Measurements from ENCODE around the gene TAMM41. TPM values are rescaled to one million over a fixed set of nuclear protein-coding genes. Genes with fewer than 3 reads are reported as not detected.

TAMM41 gene
- total RNA-seq, 6 donors from 2014 or later = 13.2 to 38.8 (median 14.9) TPM

GRCh38 chr3:11825301-11825700 lies 21.4 kb downstream of the TAMM41 start:
- DNase-seq (no peak), ATAC-seq (ENCODE audit: low FRiP score in 2 of 2) (no peak)
- no peaks in the 10 kb centered on the region for H3K9me3 ChIP-seq
- TF ChIP-seq EP300 (IDR thresholded peaks at IDR 0.05) = no peak
- no peak for TF ChIP-seq POLR2A (IDR thresholded peaks at IDR 0.05)
- TF ChIP-seq CTCF (IDR thresholded peaks at IDR 0.05) = no peak
- TF ChIP-seq POLR2AphosphoS5 (IDR thresholded peaks at IDR 0.05) = no peak
- H3K4me1 ChIP-seq = no peaks in the 10 kb centered on the region
- H3K4me3 ChIP-seq = no peak overlapping the region
- H3K27ac ChIP-seq = no peak overlapping the region
- 90 to 93% methylated on average over 5 of the region's 5 CpGs for WGBS, 2 donors
- peaks cover 27 to 78% (median 42%) of the 10 kb centered on the region in 4 donors for H3K36me3 ChIP-seq
- H3K27me3 ChIP-seq = no peaks in the 10 kb centered on the region

GRCh38 chr3:11820531-11821041 lies 26.1 kb downstream of the TAMM41 start:
- Histone ChIP-seq H3K4me1 (no peaks in the 10 kb centered on the region), H3K9me3 (no peaks in the 10 kb centered on the region), H3K27me3 (no peaks in the 10 kb centered on the region), H3K27ac (no peak overlapping the region), H3K4me3 (no peak overlapping the region), H3K36me3 (peaks cover 7 to 67% (median 22%) of the 10 kb centered on the region in 4 donors)
- ATAC-seq (ENCODE audit: low FRiP score in 2 of 2) (peak in 1 of 2 donors; percentile 57), DNase-seq (peak in 1 of 2 donors; percentile 51)
- TF ChIP-seq EP300 (IDR thresholded peaks at IDR 0.05) (no peak), POLR2AphosphoS5 (IDR thresholded peaks at IDR 0.05) (no peak), POLR2A (IDR thresholded peaks at IDR 0.05) (no peak), CTCF (IDR thresholded peaks at IDR 0.05) (no peak)
- 63 to 70% methylated on average over 3 of the region's 3 CpGs for WGBS, 2 donors

- Histone ChIP-seq H3K27me3 (no peaks in the 10 kb centered on the region), H3K4me1 (no peaks in the 10 kb centered on the region), H3K36me3 (peaks cover 4 to 64% (median 12%) of the 10 kb centered on the region in 4 donors), H3K4me3 (no peak overlapping the region), H3K9me3 (no peaks in the 10 kb centered on the region), H3K27ac (no peak overlapping the region)
- ATAC-seq (ENCODE audit: low FRiP score in 2 of 2) = no peak
- no peak for TF ChIP-seq POLR2A (IDR thresholded peaks at IDR 0.05)
- TF ChIP-seq EP300 (IDR thresholded peaks at IDR 0.05) = no peak
- no peak for TF ChIP-seq CTCF (IDR thresholded peaks at IDR 0.05)
- TF ChIP-seq POLR2AphosphoS5 (IDR thresholded peaks at IDR 0.05) = no peak
- 85 to 95% methylated on average over 4 of the region's 4 CpGs for WGBS, 2 donors
- DNase-seq = no peak
Observed at GRCh38 chr3:11819146-11819689, 27.5 kb downstream of the TAMM41 start.

- Histone ChIP-seq H3K27ac (no peak overlapping the region), H3K4me1 (no peaks in the 10 kb centered on the region), H3K36me3 (peaks cover 4 to 66% (median 12%) of the 10 kb centered on the region in 4 donors), H3K4me3 (no peak overlapping the region), H3K27me3 (no peaks in the 10 kb centered on the region), H3K9me3 (no peaks in the 10 kb centered on the region)
- TF ChIP-seq CTCF (IDR thresholded peaks at IDR 0.05) = no peak
- TF ChIP-seq EP300 (IDR thresholded peaks at IDR 0.05) = no peak
- no peak for TF ChIP-seq POLR2A (IDR thresholded peaks at IDR 0.05)
- no peak for TF ChIP-seq POLR2AphosphoS5 (IDR thresholded peaks at IDR 0.05)
- no peak for ATAC-seq (ENCODE audit: low FRiP score in 2 of 2)
- WGBS, 2 donors = 84 to 86% methylated on average over 5 of the region's 5 CpGs
- DNase-seq = no peak
Observed at GRCh38 chr3:11818033-11818432, 28.7 kb downstream of the TAMM41 start.

- DNase-seq = no peak
- H3K27ac ChIP-seq = no peak overlapping the region
- H3K4me1 ChIP-seq = no peaks in the 10 kb centered on the region
- WGBS, 2 donors = 79 to 86% methylated on average over 4 of the region's 4 CpGs
- no peak for ATAC-seq (ENCODE audit: low FRiP score in 2 of 2)
- H3K4me3 ChIP-seq = no peak overlapping the region
- no peaks in the 10 kb centered on the region for H3K27me3 ChIP-seq
- no peak for TF ChIP-seq CTCF (IDR thresholded peaks at IDR 0.05)
- H3K9me3 ChIP-seq = no peaks in the 10 kb centered on the region
- H3K36me3 ChIP-seq = peaks cover 0 to 54% (median 11%) of the 10 kb centered on the region in 4 donors
Observed at GRCh38 chr3:11815111-11815510, 31.6 kb downstream of the TAMM41 start.
